Vagina (tissue), 2 donors: ENCODE results near the gene FSIP1.

ENCODE experiments used
- CTCF ChIP-seq, 3 experiments: fragments of 450-650 bp in 2 of 3; fragments of 200-600 bp in 1 of 3; sonication (generic) in 1 of 3; IDR thresholded peaks; one replicate each; pipeline ENCODE4 v1.5.1; 2017 to 2019; ENCODE audit warnings: antibody characterized with exemption in 3 of 3, mild to moderate bottlenecking in 2 of 3, moderate library complexity in 2 of 3
- POLR2A ChIP-seq, 2 donors: fragments of 450-650 bp; IDR thresholded peaks; one replicate each; pipeline ENCODE4 v1.6.1; 2017; ENCODE audit warnings: antibody characterized with exemption in 2 of 2, mild to moderate bottlenecking in 2 of 2, moderate library complexity in 2 of 2

GRCh38 chr15:39582977-39583595, 199.6 kb downstream of the FSIP1 start:
- TF ChIP-seq CTCF (IDR thresholded peaks at IDR 0.05) (no peak), POLR2A (IDR thresholded peaks at IDR 0.05) (no peak)
